ENCODE data around the gene SEMA4G. TPM values are rescaled to one million over a fixed set of nuclear protein-coding genes. Genes with fewer than 3 reads are reported as not detected.

SEMA4G gene
- total and polyA plus RNA-seq, 2 of the 13 experiments (the other 11 are each of a cell fraction or from before 2014, with no cell fraction given): 46.2 to 207 TPM

- TF ChIP-seq TFE3 (CRISPR knock-in tag; IDR thresholded peaks at IDR 0.05): peak; percentile 62
- TF ChIP-seq ZNF253 (CRISPR knock-in tag; IDR thresholded peaks at IDR 0.05; ENCODE audit: borderline replicate concordance): no peak
- TF ChIP-seq RBM22 (optimal IDR thresholded peaks at IDR 0.05; ENCODE audit: low read length): peak; percentile 80
- TF ChIP-seq CREB1 (IDR thresholded peaks at IDR 0.05): no peak
- TF ChIP-seq CREB1 (CRISPR knock-in tag; IDR thresholded peaks at IDR 0.05): no peak
- no peak for TF ChIP-seq KDM5A (IDR thresholded peaks at IDR 0.05; ENCODE audit: borderline replicate concordance, low read length)
- no peak for TF ChIP-seq ZNF260 (CRISPR knock-in tag; IDR thresholded peaks at IDR 0.05; ENCODE audit: borderline replicate concordance, low read depth)
- TF ChIP-seq ATF7 (IDR thresholded peaks at IDR 0.05): no peak
- no peak for TF ChIP-seq ATF7 (CRISPR knock-in tag; IDR thresholded peaks at IDR 0.05)
- TF ChIP-seq POLR2G (IDR thresholded peaks at IDR 0.05; ENCODE audit: low read depth, low read length): peak; percentile 21; the same call in 1 of the 2 replicates
- TF ChIP-seq KAT7 (CRISPR knock-in tag; IDR thresholded peaks at IDR 0.05; ENCODE audit: borderline replicate concordance): no peak
- TF ChIP-seq JUN (CRISPR knock-in tag; IDR thresholded peaks at IDR 0.05): no peak
- no peak for TF ChIP-seq ZNF644 (CRISPR knock-in tag; IDR thresholded peaks at IDR 0.05; ENCODE audit: low read depth)
- TF ChIP-seq CENPT (CRISPR knock-in tag; IDR thresholded peaks at IDR 0.05; ENCODE audit: low read depth): no peak
- no peak for TF ChIP-seq ZMYM3 (CRISPR knock-in tag; IDR thresholded peaks at IDR 0.05)
- no peak for TF ChIP-seq LBX2 (CRISPR knock-in tag; IDR thresholded peaks at IDR 0.05; ENCODE audit: borderline replicate concordance)
- TF ChIP-seq ZBTB42 (CRISPR knock-in tag; IDR thresholded peaks at IDR 0.05): no peak
- no peak for TF ChIP-seq ZNF333 (CRISPR knock-in tag; IDR thresholded peaks at IDR 0.05; ENCODE audit: borderline replicate concordance)
- no peak for TF ChIP-seq FLYWCH1 (CRISPR knock-in tag; IDR thresholded peaks at IDR 0.05)
- TF ChIP-seq HHEX (CRISPR knock-in tag; IDR thresholded peaks at IDR 0.05): no peak
- TF ChIP-seq ZNF562 (CRISPR knock-in tag; IDR thresholded peaks at IDR 0.05; ENCODE audit: borderline replicate concordance): no peak
- no peak for TF ChIP-seq YEATS2 (CRISPR knock-in tag; IDR thresholded peaks at IDR 0.05; ENCODE audit: borderline replicate concordance)
- no peak for TF ChIP-seq NFAT5 (CRISPR knock-in tag; IDR thresholded peaks at IDR 0.05)
- no peak for TF ChIP-seq HNRNPLL (IDR thresholded peaks at IDR 0.05; ENCODE audit: low read depth, low read length, poor library complexity, severe bottlenecking)
Observed at GRCh38 chr10:100985336-100985735, 16.0 kb downstream of the SEMA4G start (continued).
